ENCODE results near the gene SORBS1. TPM values are rescaled to one million over a fixed set of nuclear protein-coding genes. Genes with fewer than 3 reads are reported as not detected.

SORBS1 gene
- total and polyA plus RNA-seq, 2 donors (not counting 1 experiment from before 2014, with no cell fraction given), result 0.21 to 1.5 TPM

- Histone ChIP-seq H3K4me1 (ENCODE audit: control insufficient read depth in 2 of 2, insufficient read depth in 2 of 2, low read length in 2 of 2) (peaks cover 0 to 5% of the 10 kb centered on the region in 2 donors), H4K20me1 (ENCODE audit: control insufficient read depth, insufficient read depth, low read length, poor library complexity, severe bottlenecking) (no peaks in the 10 kb centered on the region), H3K9ac (ENCODE audit: low read length) (no peak overlapping the region), H3K27me3 (replicated peaks in 1 of 4; ENCODE audit: control extremely low read depth in 1 of 4, control insufficient read depth in 3 of 4, insufficient read depth in 4 of 4, low read length in 3 of 4) (peaks cover 0 to 2% (median 0%) of the 10 kb centered on the region in 4 experiments), H3K36me3 (replicated peaks in 1 of 2; ENCODE audit: control extremely low read depth in 1 of 2, control insufficient read depth in 1 of 2, extremely low read depth in 1 of 2, insufficient read depth in 2 of 2, low read length in 1 of 2) (no peaks in the 10 kb centered on the region), H2AFZ (ENCODE audit: insufficient read depth, low read depth, low read length, poor library complexity, severe bottlenecking) (no peak overlapping the region), H3K4me3 (ENCODE audit: control extremely low read depth in 1 of 5, extremely low read depth in 1 of 5, insufficient read depth in 1 of 5, low read depth in 2 of 5, low read length in 4 of 5) (no peak overlapping the region), H3K4me2 (replicated peaks; ENCODE audit: low read depth, low read length, poor library complexity, severe bottlenecking) (no peak overlapping the region), H3K79me2 (ENCODE audit: control insufficient read depth, insufficient read depth, low read length) (no peaks in the 10 kb centered on the region), H3K9me3 (ENCODE audit: control extremely low read depth in 1 of 3, control insufficient read depth in 2 of 3, insufficient read depth in 1 of 3, low read length in 2 of 3) (no peaks in the 10 kb centered on the region), H3K27ac (ENCODE audit: low read length in 2 of 2) (no peak overlapping the region)
- H3K27ac Mint-ChIP-seq, result no peak overlapping the region
- 63% methylated on average over 1 of the region's 2 CpGs for WGBS (ENCODE audit: insufficient coverage)
- no peak for TF ChIP-seq EZH2 (IDR thresholded peaks at IDR 0.05; ENCODE audit: borderline replicate concordance, insufficient read depth, low read depth, low read length, poor library complexity, severe bottlenecking)
- TF ChIP-seq CTCF (IDR thresholded peaks at IDR 0.05), result no peak
- H3K9me3 Mint-ChIP-seq (ENCODE audit: insufficient read depth), result no peaks in the 10 kb centered on the region
- POLR2A ChIA-PET, result no interaction called here
- H3K27me3 Mint-ChIP-seq, result peaks cover 13% of the 10 kb centered on the region
- no peak for ATAC-seq (ENCODE audit: low read depth)
- H3K4me1 Mint-ChIP-seq, result no peaks in the 10 kb centered on the region
- no peak for DNase-seq
- intact Hi-C loops (cut with micrococcal nuclease), result no loop called here
- H3K4me3 Mint-ChIP-seq, result no peak overlapping the region
- CTCF ChIA-PET, result interaction anchor here (1.0 to 10.2 kb wide), 5 partner anchors 9 to 782 kb away, joined by 3 to 131 read pairs (median 5); no protein-coding TSS in a partner anchor
Observed at GRCh38 chr10:95425592-95426465, 135.3 kb downstream of the SORBS1 start.
